Spinal cord (tissue), 10 donors: ENCODE measurements around the gene FARP1. TPM values are rescaled to one million over a fixed set of nuclear protein-coding genes. Genes with fewer than 3 reads are reported as not detected.
A peak's percentile ranks its signal among the peaks of the same experiment; 100 is the strongest.

Source experiments
- DNase-seq, 6 donors: peaks; one replicate each; pipeline versions ENCODE4 v3.0.0 to v3.0.0-alpha.2; 2013 to 2015; ENCODE audit warnings: low spot score in 6 of 6, low read depth in 4 of 6
- H3K27ac ChIP-seq: one replicate; pipeline ENCODE4 v1.5.1; 2013; ENCODE audit warnings: low read depth, low read length, control low read depth
- H3K27me3 ChIP-seq: one replicate; pipeline ENCODE4 v1.6.1; 2013; ENCODE audit warnings: low read length; ENCODE audit not compliant: control insufficient read depth, insufficient read depth
- H3K36me3 ChIP-seq: one replicate; pipeline ENCODE4 v1.6.1; 2013; ENCODE audit warnings: low read length; ENCODE audit not compliant: control insufficient read depth, insufficient read depth
- H3K4me1 ChIP-seq: one replicate; pipeline ENCODE4 v1.6.1; 2013; ENCODE audit warnings: low read length; ENCODE audit not compliant: control insufficient read depth, insufficient read depth
- H3K4me3 ChIP-seq: one replicate; pipeline ENCODE4 v1.5.1; 2013; ENCODE audit warnings: low read depth, low read length, control low read depth
- H3K9me3 ChIP-seq: one replicate; pipeline ENCODE4 v1.6.1; 2013; ENCODE audit warnings: low read length; ENCODE audit not compliant: control insufficient read depth, insufficient read depth
- WGBS: methylation state at CpG from one replicate; pipeline ENCODE4 v1.1.5; 2013; ENCODE audit warnings: missing lambda C conversion rate; ENCODE audit not compliant: insufficient coverage; 5-methylcytosine and 5-hydroxymethylcytosine counted together
- polyA plus RNA-seq, 2 donors: library from polyadenylated mRNA; unstranded; fragments of 120-200 nt; gene quantifications; one replicate each; pipeline ENCODE4 v1.2.1, GENCODE V29; 2013; ENCODE audit not compliant: insufficient read length in 2 of 2
- total RNA-seq, 2 donors: library from RNA; depleted of rRNA in 1 of 2; stranded (reverse); fragments of 120-200 nt in 1 of 2; fragments of >200 nt in 1 of 2; gene quantifications; one replicate each; pipeline versions ENCODE4 v1.2.3 to v1.2.4, GENCODE V29; 2013 to 2014
- donor health status: healthy.

The FARP1 gene
- total and polyA plus RNA-seq, 4 donors = 44.0 to 134 (median 90.5) TPM

- H3K4me3 ChIP-seq = no peak overlapping the region
Observed at GRCh38 chr13:98432638-98433037, 289.7 kb downstream of the FARP1 start.

GRCh38 chr13:98433654-98434053 is 290.8 kb downstream of the FARP1 start:
- Histone ChIP-seq H3K9me3 (no peaks in the 10 kb centered on the region), H3K4me3 (no peak overlapping the region), H3K27ac (no peak overlapping the region), H3K36me3 (peaks cover 40% of the 10 kb centered on the region), H3K4me1 (peaks cover 12% of the 10 kb centered on the region), H3K27me3 (no peaks in the 10 kb centered on the region)
- WGBS = 97% methylated on average over 4 of the region's 10 CpGs
- DNase-seq = no peak

More at GRCh38 chr13:98432638-98433037, 289.7 kb downstream of the FARP1 start:
- Histone ChIP-seq H3K4me1 (peaks cover 16% of the 10 kb centered on the region), H3K9me3 (no peaks in the 10 kb centered on the region), H3K36me3 (peaks cover 40% of the 10 kb centered on the region), H3K27me3 (no peaks in the 10 kb centered on the region), H3K27ac (no peak overlapping the region)
- DNase-seq = no peak
- WGBS = 99% methylated on average over 10 of the region's 11 CpGs

DNA sequence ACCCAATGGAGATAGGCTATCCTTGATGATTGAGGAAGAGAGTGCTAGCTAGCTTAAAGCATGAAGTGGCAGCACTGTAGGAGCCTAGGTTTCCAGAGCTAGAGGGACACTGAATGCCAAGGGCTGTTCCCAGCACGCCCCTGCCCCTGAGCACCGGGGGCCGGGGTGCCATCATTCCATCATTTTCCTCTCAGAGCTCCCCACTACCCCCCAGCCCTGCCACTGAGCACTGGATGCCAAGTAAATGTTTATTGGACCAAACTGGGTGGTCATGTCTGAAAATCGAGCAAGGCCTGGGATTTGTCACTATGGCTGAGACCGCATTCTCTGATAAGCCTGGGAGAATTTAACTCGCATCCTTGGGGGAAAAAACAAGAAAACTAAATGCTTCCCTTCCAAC is 291.2 kb downstream of the FARP1 start:
- Histone ChIP-seq H3K36me3 (peaks cover 40% of the 10 kb centered on the region), H3K27me3 (no peaks in the 10 kb centered on the region), H3K4me3 (no peak overlapping the region), H3K4me1 (peaks cover 11% of the 10 kb centered on the region), H3K9me3 (no peaks in the 10 kb centered on the region), H3K27ac (no peak overlapping the region)
- 94% methylated on average over 3 of the region's 6 CpGs for WGBS
- DNase-seq = no peak

DNA sequence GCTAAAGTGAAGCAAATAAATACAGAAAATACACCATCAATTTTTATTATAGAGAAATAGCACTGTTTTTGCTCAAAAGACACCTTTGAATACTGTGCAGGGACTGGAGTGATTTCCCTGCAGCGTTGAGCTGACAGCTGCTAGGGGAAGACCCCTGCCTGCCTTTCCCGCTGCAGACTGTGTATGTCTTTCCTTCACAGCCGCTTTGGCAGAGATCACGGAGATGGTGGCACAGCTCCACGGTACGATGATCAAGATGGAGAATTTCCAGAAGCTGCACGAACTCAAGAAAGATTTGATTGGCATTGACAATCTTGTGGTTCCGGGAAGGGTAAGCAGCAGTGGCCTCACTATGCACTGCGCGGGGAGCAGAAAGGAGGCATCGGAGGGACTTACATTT is 292.5 kb downstream of the FARP1 start:
- Histone ChIP-seq H3K4me3 (no peak overlapping the region), H3K9me3 (no peaks in the 10 kb centered on the region), H3K36me3 (peaks cover 50% of the 10 kb centered on the region), H3K27me3 (no peaks in the 10 kb centered on the region), H3K4me1 (peaks cover 10% of the 10 kb centered on the region), H3K27ac (no peak overlapping the region)
- DNase-seq = peak in 2 of 6 donors; percentile 78 to 83
- 42% methylated on average over 10 of the region's 11 CpGs for WGBS

- peaks cover 10% of the 10 kb centered on the region for H3K4me1 ChIP-seq
- no peaks in the 10 kb centered on the region for H3K27me3 ChIP-seq
- no peak overlapping the region for H3K27ac ChIP-seq
- H3K36me3 ChIP-seq = peaks cover 55% of the 10 kb centered on the region
- H3K9me3 ChIP-seq = no peaks in the 10 kb centered on the region
- H3K4me3 ChIP-seq = no peak overlapping the region
- WGBS = 60% methylated on average over 5 of the region's 12 CpGs
- peak in 1 of 6 donors; percentile 64 for DNase-seq
Observed at GRCh38 chr13:98436233-98436910, 293.5 kb downstream of the FARP1 start.

GRCh38 chr13:98438246-98439125 is 295.6 kb downstream of the FARP1 start:
- DNase-seq = no peak
- Histone ChIP-seq H3K27ac (no peak overlapping the region), H3K36me3 (peaks cover 62% of the 10 kb centered on the region), H3K4me1 (peaks cover 19% of the 10 kb centered on the region), H3K9me3 (no peaks in the 10 kb centered on the region), H3K4me3 (no peak overlapping the region), H3K27me3 (no peaks in the 10 kb centered on the region)
- 93% methylated on average over 26 of the region's 27 CpGs for WGBS

GRCh38 chr13:98439126-98439828 is 296.4 kb downstream of the FARP1 start:
- Histone ChIP-seq H3K4me1 (peaks cover 23% of the 10 kb centered on the region), H3K36me3 (peaks cover 67% of the 10 kb centered on the region), H3K27ac (no peak overlapping the region), H3K4me3 (no peak overlapping the region), H3K9me3 (no peaks in the 10 kb centered on the region), H3K27me3 (no peaks in the 10 kb centered on the region)
- WGBS = 93% methylated on average over 24 of the region's 32 CpGs
- no peak for DNase-seq

GRCh38 chr13:98439896-98440295 is 297.0 kb downstream of the FARP1 start:
- Histone ChIP-seq H3K27ac (no peak overlapping the region), H3K4me1 (peaks cover 23% of the 10 kb centered on the region), H3K4me3 (no peak overlapping the region), H3K36me3 (peaks cover 73% of the 10 kb centered on the region), H3K9me3 (no peaks in the 10 kb centered on the region), H3K27me3 (no peaks in the 10 kb centered on the region)
- DNase-seq = no peak
- 88% methylated on average over 16 of the region's 16 CpGs for WGBS

- Histone ChIP-seq H3K9me3 (no peaks in the 10 kb centered on the region), H3K27me3 (no peaks in the 10 kb centered on the region), H3K4me1 (peaks cover 24% of the 10 kb centered on the region), H3K27ac (no peak overlapping the region), H3K4me3 (no peak overlapping the region), H3K36me3 (peaks cover 78% of the 10 kb centered on the region)
- 94% methylated on average over 25 of the region's 25 CpGs for WGBS
- no peak for DNase-seq
Observed at GRCh38 chr13:98440390-98441055, 297.6 kb downstream of the FARP1 start.
